ENCODE measurements around the gene PRCP.

PRCP gene

DNA sequence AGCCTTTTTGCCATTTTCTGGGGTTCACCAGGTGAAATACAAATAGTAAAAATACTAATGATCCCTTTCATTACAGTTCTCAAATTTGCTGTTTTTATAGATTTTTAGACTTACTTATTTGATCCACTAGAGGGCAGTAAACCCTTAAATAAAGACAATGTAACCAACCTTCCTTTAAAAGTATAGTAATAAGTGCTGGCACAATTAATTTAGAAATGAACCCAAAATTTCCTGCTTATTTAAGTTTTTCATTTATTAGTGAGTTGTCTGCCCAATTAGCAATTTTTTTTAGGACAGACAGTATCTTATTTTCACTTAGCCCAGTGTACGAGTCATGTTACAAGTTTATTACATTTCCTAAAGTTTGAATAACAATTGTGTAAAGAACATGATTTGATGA lies 6.0 kb upstream of the PRCP start:
- peak; percentile 31 for DNase-seq

DNA sequence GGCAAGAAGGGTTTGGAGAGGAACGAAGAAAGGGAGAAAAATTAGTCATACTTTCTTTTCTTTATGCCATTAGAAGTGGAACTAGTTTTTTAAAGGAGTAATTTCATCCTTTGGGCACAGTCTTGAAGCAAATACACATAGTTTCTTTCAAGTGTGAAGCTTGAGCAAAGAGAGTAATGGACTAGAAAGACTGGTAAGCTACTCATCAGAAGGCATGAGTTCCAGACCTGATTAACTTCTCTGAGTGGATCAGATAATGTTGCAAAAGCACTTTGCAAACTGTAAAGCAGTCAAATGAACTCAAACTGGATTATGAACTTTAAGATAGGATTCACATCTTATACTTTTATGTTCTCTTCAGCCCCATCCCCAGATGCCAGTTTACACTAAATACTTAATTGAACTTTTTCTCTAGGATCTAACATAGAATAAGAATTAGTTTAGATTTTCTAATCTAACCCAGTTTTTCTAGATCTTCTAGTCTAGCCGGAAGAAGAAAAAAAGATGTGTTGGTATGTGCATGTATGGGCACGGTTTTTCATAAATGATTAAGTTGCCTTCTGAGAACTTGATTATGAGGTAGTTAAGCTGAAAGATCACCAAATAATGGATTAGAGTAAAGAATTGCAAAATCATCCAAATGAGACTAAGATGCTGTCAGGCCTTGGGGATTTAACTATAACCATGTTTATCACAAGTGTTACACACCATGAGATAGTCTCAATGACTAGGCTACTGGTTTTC lies 3.8 kb upstream of the PRCP start:
- no peak for DNase-seq

DNA sequence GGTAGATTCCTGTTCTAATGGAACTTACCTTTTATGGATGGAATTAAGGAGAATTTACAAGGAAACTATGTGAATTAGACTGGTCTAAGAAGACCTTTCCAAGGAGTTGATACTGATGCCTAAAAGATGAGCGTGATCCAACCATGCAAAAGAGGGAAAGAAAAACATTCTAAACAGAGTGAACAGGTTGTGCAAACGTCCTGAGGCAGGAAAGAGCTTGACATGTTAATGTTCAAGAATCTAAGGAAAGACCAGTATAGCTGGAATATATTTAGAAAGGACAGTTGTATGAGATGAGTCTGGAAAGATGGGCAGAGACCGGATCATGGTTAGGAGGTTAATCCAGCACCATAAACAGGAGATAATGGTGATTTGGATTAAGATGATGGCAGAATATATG lies 2.6 kb upstream of the PRCP start:
- no peak for DNase-seq

DNA sequence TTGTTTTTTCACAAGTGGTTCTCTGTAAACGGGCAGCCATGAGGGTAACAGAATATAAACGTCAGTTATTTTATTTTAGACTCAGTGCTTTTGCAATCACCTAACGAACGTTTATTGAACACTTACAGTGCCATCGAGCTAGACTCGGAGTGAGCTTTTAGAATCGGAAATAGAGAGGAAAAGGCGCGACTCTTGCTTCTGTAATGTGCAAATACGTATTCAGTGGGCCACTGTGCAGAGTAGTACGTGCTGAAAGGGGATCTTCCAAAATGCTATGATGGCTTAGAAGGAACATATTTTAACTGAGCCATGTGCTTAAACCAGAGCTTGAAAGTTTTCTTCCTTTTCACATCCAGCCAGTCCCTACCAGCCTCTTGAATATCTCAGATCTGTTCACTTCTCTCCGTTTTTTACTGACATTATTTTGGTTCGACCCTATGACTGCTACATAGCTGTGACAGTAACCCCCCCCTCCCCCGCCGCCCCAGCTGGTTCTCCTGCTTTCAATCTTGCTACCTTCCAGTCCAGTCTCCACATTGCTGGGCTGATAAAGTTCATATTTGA lies 1.8 kb upstream of the PRCP start:
- DNase-seq, result no peak

DNA sequence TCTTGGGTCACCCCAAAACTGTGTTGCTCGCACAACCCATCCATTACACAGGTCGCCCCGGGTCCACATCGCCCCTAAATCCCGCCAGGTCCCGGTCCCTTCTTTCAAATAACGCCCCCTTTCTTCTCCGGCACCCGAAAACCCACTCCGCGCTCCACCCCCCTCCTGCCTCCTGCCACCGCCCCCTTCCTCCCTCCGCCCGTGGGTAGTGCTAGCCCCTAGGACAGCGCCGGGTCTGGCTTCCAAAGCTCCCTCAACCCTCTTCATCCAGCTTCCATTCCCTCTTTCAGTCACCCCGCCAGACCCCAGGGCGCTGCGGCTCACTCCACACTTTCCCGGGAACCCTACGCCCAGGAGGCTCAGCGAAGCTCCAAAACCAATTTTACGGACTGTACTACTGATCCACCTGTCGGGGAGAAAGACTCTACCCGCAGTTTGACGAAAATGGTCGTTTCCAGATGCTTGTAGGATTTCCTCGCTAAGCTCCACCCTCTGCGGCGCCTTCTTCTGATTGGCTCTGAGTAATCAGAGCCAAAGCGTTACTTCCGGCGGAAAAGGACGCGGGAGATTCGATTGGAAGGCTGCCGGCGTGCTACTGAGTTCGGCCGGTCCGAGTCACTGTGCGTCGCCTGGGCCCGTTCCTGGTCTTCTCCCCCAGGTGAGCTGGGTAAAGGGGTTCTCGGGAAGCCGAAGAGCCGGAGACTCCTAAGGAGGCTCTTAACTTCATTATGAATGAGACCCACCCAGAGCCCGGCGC lies 1.1 kb upstream of the PRCP start, which contains the start of gene DDIAS:
TSS of gene DDIAS (plus strand) at position 572 of the 757 bp plus-strand sequence. CDS start 13,003 bp downstream, outside the sequence.
- peak; percentile 92 for DNase-seq

DNA sequence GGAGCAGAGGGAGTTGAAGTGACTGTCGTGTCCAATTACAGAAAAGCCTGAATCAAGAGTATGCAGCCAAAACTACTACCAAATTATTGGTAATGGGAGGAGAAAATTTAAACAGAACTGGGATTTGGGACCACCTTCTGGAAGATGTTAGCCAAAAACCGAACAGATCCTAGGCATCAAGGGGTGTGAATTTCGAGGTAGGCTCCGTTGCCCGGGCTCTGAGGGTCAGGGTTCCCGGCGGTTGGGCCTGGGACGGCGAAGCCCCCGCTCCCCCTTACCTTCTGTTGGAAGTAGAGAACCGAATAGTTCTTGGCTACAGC lies 313 bp downstream of the PRCP start:
- DNase-seq, result no peak

DNA sequence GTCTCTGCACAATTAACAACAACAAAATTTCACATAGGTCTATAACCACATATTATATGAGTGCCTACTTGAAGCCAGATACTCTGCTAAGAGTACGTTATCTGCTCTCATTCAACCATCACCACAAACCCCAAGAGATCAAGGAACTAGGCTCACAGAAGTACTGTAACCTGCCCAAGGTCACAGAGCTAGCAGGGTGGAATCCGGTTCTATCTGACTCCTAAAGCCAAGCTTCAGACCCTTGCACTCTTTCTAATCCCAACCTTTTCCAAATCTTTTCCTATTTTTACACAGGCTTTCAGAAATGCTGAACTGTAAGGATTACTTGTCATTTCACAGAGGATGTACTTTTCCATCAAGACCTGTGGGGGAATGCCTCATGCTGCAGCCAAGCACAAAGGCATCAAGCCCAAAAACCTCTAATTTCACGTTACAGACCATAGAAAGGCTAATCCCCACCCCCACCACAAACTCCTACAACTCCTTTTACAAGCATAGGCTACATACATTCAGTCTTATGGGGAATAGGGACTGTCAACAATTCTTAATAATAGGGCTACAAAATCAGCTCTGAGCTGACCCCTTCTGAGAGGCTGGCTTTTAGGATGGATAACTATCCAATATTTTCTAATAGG lies 927 bp downstream of the PRCP start:
- no peak for DNase-seq

DNA sequence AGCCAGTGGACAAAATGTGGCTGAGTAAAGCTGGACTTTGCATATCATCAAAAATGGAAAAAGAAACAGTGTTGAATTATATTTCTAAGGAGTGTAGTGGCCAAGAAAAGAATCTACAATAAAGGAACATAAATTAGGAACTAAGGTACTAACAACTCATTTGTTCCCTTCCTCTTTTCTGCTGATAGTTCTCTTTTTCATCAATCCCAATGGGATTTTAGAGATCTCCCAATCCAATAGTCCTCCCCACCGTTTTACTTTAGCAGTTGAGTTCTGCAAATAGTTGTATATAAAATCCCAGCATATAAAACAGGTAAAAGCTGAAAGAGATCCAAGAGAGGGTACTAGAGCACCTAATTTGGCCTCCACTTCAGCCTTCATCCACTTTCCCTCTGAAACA lies 2.0 kb downstream of the PRCP start:
- no peak for DNase-seq

DNA sequence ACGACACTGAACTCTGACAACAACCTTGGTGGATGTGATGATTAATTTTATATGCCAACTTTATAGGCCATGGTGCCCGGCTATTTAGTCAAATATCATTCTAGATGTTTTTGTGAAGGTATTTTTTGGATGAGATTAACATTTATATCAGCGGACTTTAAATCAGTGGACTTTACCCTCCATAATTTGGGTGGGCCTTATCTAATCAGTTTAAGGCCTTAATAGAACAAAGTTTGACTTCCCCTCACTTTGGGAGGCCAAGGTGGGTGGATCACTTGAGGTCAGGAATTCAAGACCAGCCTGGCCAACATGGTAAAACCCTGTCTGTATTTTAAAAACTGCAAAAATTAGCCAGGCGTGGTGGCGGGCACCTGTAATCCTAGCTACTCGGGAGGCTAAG lies 4.0 kb downstream of the PRCP start:
- DNase-seq, result no peak

DNA sequence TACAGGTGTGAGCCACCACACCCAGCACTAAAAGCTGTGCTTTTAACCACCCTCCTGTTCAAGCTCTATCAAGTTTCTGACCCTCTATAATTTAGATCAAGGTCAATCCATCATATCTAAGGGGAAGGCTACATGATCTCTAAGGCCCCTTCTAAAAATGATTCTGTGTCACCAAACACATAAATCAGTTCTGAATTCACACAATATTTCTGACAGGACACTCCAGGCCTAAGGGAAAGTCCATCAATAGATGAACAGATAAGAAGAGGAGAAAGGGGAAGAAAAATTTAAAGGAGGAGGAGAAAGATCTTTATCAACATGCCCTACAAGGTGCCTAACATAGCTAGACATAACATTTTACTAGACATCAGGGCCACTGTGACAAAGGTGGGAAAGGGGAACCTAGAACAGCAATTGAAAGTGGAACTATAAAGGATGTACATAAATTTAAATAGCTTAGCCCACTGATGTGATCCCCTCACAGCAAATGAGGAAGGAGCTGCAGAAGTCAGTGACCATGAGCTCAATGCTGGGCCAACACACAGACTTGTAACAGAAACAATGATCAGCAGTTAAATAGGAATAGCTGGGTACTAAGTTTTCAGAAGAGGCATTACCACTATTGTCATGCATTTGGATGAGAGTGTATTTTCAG lies 4.7 kb downstream of the PRCP start:
- DNase-seq, result no peak

DNA sequence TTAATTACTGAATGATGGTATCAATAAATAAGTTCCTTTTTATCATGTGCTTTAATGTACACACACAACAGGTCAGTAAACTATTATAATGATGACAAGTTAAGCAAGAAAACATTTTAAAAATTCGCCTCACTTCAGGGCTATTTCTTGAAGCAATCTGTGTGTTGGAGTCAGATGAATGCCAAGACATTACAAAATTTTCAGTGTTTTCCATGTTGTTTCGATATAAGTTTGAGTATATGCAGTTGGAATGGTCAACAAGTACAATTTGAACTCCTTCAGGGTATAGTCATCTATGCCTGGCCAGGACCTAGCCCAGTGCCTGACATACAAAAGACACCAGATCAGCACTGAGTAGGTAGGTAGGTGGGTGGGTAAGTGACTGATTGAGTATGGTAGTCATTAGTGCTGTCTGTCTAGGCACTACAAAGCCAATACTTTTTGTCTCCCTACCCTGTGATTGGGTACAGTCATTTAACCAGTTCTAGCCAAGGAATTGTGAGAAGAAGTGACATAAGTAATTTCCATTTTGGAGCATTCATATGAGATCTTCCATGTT lies 7.5 kb downstream of the PRCP start:
- no peak for DNase-seq

DNA sequence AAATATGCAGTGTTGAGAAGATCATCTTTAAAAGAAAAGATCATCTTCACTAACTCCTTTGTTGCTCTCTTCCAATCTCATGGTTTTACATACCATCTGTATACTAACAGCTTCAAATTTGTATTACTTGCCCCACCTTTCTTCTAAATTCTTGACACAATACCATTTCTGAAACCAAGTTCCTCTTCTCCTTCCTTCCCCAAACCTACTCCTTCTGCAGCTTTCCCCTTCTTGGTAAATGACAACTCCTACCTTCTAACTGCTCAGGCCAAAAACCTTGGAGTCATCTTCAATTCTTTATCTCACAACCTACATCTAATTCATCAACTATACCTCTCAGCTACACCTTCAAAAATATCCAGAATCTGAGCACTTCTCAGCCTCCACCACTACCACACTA lies 9.3 kb downstream of the PRCP start:
- DNase-seq, result no peak

DNA sequence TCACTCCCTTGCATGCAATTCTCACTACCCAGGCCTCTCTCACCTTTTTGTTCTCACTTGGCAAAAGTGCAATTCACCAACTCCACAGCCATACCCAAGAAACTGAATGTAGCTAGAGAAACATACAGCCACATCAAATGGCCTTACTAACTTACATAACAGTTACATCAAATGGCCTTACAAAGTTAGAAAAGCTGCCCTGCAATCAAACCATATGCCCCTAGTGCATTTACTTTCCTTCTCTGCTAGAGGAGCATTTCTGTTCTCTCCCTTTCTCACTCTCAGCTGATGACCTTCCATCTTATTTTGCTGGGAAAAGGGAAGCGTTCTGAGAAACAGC lies 10.3 kb downstream of the PRCP start:
- DNase-seq, result no peak

DNA sequence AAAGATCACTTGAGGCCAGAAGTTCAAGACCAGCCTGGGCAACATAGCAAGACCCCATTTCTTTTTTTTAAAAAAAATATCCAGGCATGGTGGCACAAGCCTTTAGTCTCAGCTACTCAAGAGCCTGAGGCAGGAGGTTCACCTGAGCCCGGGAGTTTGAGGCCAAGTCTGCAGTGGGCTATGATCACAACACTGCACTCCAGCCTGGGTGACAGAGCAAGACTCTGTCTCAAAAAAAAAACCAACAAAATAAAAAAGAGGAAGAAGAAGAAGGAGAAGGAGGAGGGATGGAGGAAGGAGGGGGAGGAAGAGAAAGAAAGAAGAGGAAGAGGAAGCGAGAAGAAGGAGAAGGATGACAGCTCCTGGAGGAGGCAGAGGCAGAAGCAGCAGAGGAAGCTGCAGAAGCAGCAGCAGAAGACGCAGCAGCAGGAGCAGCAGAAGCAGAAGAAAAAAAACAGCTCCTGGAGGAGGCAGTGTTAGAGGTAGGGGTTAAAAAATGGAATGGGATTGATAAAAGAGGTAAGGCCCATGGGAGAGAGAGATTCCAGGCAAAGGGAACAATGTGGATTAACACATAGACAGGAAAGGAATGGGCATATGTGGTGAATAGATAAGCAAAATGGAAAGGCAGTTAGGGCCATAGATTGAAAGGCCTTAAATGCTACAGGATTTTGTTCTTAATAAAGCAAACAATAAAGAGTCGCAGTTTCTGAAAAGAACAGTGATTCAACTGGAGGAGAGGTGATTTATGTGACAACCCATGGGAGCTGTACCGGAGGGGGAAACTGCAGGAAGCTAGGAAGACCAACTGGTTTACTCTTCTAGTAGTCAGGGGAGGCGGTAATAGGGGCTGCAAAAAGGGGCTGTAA lies 10.9 kb downstream of the PRCP start:
- no peak for DNase-seq

DNA sequence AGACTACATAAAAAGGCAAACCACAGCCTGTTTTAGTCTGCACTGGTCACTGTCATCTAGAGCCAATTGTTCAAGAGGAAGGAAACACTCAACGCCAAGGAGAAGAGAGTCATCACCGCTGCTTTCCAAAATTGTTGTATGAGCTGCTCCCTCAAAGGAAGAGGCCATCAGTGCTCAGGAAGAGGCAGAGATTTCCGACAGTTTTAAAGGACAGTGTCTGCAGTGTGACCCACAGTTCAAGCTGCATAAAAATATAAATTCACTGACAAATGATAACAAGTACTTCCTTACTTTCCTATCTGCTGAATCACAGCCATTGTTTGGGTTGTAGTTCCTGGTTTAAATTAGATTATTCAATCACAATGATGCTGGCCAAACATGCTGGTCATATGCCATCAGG lies 16.4 kb downstream of the PRCP start:
- no peak for DNase-seq

DNA sequence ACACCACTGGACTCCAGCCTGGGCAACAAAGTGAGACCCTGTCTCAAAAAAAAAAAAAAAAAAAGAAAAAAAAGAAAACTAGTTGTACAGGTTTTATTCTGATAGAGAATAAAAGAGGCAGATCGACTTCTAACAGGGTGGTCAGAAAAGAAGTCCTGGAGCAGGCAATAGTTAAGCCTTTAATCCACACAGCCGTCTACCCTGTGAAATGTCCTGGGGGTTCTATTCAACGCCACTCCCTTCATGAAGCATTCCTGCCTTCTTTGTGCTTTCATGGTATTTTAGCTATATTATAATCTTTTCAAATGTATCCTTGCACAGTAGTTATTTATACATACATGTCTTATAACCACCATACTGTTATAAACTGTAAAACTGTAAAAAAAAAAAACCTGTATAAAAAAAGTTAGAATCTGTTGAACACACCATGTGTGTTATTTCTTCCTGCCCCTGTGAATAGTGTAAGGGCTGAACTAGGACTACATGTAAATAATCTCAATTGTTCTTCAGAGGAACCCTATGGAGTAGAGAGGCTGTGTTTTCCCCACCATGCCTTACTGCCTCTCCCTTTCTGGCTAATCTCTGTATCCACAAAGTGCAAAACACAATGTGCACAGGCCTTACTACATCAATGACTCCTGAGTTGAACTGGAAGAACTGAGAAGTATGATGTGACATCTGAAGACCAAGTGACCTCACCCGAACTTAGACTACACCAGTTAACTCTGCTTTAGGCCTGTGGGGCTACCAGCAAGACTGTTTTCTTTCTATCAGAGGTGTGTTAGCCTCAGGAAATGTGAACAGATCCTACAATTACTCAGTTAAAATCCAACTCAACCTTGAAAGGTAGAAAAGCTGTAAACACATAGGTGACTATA lies 25.3 kb downstream of the PRCP start:
- DNase-seq, result no peak

DNA sequence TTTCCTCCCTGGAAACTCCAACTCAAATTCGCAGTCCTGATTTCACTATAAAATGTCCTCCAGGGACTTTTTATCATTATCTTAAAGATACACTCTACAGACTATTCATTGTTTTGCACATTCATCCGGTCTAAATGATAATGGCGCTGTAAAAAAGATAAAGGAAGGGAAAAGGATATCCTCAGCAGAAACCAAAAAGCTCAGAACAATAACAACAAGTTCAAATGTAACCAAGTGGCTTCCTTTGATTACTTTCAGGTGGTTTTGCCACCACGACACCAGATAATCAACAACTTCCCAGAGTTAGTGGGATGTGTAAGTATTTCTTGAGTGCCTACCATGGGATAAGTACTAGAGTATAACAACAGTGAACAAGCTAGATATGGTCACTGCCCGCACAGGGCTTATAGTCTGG lies 26.3 kb downstream of the PRCP start:
- no peak for DNase-seq

DNA sequence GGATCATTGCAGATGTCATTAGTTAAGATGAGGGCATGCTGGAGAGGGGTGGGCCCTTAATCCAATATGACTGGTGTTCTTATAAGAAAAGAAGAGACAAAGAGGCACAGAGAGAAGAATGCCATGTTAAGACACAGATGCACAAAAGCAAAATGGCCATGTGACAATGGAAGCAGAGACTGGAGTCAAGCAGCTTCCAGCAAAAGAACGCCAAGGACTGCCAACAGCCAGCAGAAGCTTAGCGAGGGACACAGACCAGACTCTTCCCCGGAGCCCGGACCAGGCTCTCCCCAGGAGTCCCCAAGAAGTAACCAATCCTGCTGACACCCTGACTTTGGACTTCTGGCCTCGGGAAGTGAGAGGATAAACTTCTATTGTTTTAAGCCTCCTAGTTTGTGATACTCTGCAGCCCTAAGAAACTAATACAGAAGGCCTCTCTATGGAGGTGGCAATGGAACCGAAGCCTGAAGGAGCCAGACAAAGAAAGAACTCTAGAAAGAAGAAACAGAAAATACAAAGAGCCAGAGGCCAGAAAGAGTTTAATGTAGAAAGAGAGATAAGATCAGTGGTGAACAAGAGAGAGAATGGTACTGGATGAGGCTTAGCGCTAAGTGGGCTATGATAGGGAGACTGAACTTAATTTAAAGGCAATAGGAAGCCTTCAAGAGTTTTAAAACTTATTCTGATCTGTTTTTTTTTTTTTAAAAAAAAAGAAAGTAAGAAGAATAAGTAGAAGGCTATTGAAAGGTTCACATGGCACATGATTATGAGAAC lies 27.7 kb downstream of the PRCP start:
- DNase-seq, result no peak

DNA sequence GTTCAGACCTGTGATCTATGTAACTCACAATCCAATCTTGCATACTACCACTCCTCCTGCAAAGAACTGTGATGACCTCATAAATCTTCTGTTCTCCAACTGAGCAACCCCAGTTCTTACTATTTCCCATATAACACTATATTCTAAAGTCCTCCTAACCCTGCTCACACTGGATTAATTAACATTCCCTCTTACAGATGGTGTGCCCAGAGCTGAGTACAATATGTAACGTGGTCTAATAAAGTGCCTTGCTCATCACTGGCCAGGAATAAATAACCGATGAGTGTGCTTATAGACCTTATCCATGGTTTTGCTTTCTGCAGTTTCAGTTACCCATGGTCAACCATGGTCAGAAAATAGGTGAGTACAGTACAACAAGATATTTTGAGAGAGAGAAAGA lies 28.6 kb downstream of the PRCP start:
- DNase-seq, result no peak

DNA sequence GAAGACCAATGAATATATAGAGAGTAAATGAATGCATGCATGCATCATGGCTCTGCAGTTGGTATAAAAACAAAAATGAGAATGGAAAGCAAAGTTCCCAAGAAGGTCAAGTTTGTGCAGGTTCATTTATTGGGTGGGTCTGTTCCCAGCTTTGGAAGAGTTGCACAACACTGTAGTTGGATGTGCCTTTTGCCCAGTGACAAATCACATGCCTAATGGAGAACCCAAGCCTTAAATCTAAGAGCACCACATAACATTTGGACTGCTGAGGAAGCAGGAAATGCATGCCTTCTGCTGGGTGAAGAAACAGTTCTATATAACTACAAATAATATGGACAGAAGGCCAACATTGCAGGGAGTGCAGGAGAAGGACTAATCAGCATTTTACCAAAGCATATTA lies 30.6 kb downstream of the PRCP start:
- DNase-seq, result no peak

Measured in NCI-H748 treated with DMSO at 0.1 percent for 48 hours (cell line).